Hematopoietic multipotent progenitor cell (in vitro differentiated cells): ENCODE data around the gene NAPA. TPM values are rescaled to one million over a fixed set of nuclear protein-coding genes. Genes with fewer than 3 reads are reported as not detected.

Experiments used
- total RNA-seq: library from RNA; depleted of rRNA; stranded (reverse); fragments of >200 nt; gene quantifications from one replicate; pipeline ENCODE4 v1.2.3, GENCODE V29; 2012

NAPA gene
- total RNA-seq, 1 donor, result 50.4 TPM

Other genes starting within 250 kb of the NAPA start
- 2.2 TPM for gene INAFM1, start 240.2 kb downstream of the NAPA start, total RNA-seq
- 0.81 TPM for gene C5AR1, start 205.2 kb downstream of the NAPA start, total RNA-seq
- 0.81 TPM for gene C5AR2, start 182.9 kb downstream of the NAPA start, total RNA-seq
- gene DHX34, start 165.7 kb downstream of the NAPA start, total RNA-seq, result 18.0 TPM
- under 0.01 TPM for gene MEIS3, start 95.5 kb downstream of the NAPA start, total RNA-seq
- under 0.01 TPM for gene SLC8A2, start 43.2 kb downstream of the NAPA start, total RNA-seq
- gene KPTN, start 30.8 kb downstream of the NAPA start, total RNA-seq, result 6.7 TPM
- under 0.01 TPM for gene ZNF541, start 58.1 kb upstream of the NAPA start, total RNA-seq
- gene BICRA, start 94.1 kb upstream of the NAPA start, total RNA-seq, result 10.8 TPM
- gene EHD2, start 198.4 kb upstream of the NAPA start, total RNA-seq, result 51.7 TPM
- 308 TPM for gene NOP53, start 230.5 kb upstream of the NAPA start, total RNA-seq